GM21360 (cell line): ENCODE measurements around the gene C13orf46.
"Not testable (repeated sequence)": the region's sequence is repeated elsewhere in the genome, so short reads cannot be mapped to it uniquely, and the experiment has no call there.

Experiments used
- ATAC-seq: cut with Tn5 transposase; IDR thresholded peaks from one replicate; pipeline ENCODE4 v1.9.1; 2021; ENCODE audit warnings: mild to moderate bottlenecking, moderate library complexity; ENCODE audit not compliant: unreplicated experiment

Gene C13orf46

DNA sequence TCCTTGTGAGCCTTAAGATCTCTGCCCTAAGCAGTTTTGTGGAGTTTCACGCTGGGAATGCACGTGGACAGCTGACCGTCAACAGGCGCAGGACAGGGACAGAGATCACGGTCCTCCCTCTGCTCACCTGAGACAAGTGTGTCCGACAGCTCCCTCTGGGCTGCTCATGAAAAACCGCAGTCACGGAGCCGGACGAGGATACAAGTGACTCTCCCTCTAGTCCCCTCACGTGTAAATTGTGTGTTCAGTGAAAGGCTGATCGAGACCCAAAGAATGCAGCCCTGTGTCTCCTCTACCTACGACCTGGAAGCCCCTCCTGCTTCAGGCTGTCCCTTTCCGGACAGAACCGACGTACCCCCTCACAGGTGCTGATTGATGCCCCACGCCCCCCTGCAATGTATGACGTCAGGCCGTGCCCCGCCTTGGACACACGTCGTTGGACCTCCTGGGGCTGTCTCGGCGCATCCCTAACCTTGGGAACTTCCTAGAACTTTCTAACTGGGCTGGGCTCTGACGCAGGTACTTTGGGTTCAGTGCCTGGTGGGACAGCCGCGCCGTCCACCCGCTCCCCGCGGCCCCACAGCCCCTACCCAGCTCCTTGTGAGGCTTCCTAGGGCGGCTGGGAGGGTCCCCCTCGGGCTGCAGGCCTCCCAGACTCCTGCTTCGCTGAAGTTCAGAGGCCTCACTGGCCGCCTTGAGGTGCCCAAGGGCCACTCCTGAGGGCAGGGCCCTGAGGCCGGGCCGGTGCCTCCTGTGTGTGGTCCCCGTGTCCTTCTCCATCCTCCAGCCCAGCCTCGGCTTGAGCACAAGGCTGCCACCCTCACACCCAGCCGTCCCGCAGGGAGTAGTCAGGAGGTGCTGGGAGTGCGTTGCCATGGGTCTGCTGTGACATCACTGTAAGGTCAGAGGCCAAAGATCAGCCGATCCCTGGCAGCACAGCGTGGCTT lies at the start of gene C13orf46:
TSS of gene C13orf46 (minus strand) at position 859 of the 947 bp plus-strand sequence. CDS start at position 780, 79 bp downstream.
- ATAC-seq: no peak

DNA sequence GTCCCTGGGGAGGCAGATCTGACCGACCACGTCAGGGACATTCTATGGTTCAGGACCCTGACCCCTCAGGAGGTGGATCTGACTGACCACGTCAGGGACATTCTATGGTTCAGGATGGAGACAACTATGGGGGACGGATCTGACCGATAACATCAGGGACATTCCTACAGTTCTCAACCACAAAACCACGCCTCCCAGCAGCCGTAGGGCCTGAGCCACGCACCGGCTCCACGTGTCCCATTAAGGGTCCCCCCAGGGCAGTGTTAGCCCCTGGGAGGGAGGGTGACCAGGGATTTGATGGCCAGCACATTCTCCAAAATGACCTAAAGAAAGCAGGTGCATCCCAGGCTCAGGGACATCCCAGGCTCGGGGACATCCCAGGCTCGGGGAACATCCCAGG lies 49.0 kb upstream of the C13orf46 start:
- no peak for ATAC-seq

DNA sequence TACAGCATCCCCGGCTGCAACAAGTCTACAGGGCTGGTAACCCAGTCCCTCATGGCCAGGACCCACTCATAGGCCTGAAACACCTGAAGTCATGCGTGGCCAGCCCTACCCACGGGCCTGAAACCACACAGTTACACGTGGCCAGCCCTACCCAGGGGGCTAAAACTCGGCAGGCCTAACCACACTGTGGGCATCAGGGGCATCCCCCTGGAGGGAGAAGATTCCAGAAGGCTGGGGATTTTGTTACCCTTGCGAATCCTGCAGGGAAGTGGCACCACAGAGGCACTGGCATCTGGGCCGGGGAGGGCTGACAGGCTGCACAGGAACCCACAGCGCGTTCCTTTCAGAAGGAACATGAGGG lies 48.4 kb upstream of the C13orf46 start:
- no peak for ATAC-seq

DNA sequence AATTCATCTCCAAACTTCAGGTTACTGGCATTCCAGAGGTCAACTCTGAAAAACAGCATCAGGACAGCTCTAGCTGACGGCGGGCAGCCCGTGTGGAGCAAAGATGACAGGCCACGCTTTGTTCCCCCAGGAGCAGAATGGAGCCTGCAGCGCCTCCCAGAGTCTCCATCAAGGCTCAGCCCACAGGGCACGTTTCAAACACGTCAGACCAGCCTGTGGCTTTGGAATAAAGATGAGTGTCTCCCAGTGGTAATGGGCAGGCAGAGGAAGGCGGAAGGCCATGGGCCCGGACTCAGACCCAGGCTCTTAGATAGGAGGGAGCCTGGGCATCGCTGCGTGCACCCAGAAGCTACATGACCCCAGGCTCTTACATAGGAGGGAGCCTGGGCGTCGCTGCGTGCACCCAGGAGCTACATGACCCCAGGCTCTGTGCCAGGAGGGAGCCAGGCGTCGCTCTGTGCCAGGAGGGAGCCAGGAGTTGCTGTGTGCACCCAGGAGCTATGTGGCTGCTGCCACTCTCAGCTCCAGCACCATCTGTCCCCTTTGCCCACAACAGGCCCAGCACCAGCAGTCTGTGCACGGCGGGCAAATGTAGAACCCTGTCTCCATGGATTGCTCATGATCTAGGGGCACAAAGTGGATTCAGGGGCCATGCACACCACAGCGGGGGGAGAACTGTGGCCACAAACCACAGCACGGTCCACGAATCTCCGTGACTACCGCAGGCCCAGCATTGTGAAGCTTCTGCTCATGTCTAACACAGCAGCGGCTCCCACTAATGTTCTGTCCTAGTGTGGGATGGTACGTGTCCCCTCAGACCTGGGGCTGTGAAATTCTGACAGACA lies 47.8 kb upstream of the C13orf46 start:
- no peak for ATAC-seq

DNA sequence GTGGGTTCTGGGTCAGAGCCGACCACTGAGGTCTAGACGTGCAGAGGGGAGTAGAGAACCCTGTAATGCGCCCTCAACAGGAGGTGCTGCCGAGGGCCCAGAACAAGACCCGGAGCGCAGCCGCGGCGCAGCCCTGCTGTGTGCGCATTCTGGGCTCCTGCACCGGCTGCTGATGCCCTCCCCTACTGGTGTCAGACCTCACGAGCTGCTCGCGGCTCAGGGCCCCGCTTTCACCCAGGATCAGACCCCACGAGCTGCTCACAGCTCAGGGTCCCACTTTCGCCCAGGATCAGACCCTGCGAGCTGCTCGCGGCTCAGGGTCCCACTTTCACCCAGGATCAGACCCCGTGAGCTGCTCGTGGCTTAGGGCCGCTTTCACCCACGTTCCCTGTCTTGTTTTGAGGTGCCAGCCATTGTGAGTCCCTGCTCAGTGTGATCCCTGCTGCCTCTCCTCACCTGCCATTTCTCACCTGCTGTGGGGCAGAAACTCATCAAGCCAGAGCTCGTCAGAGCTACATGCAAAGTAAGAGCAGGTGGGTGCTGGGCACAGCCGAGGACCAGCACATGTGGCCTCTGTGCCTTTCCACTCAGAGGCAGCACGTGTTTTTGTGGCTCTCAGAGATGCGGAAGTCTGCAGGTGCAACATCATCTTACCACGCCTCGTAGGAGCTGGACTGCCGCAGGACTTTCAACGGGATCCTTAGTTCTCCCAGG lies 47.0 kb upstream of the C13orf46 start:
- ATAC-seq: no peak

DNA sequence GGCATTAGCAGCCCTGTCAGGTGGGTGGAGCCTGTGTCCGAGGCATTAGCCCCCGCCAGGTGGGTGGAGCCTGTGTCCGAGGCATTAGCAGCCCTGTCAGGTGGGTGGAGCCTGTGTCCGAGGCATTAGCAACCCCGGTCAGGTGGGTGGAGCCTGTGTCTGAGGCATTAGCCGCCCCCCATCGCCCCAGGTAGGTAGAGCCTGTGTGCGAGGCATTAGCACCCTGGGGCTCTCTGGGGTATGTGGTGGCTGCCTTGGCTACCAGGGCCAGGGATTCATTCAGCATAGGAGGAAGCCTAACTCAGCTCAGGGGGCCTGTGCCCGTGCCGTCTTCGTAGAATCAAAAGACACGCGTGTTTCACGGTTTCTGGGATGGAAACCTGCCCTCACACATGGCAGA lies 46.3 kb upstream of the C13orf46 start:
- ATAC-seq: not testable (repeated sequence)

DNA sequence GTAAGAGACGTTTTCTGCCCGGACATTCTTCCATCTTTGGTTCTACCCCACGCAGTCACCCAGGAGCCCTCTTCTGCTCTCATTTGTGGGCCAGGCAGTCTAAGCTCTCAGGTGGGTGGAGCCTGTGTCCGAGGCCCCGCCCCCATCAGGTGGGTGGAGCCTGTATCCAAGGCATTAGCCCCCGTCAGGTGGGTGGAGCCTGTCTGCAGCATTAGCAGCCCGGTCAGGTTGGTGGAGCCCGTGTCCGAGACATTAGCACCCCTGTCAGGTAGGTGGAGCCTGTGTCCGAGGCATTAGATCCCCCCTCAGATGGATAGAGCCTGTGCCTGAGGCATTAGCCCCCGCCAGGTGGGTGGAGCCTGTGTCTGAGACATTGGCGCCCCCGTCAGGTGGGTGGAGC lies 45.5 kb upstream of the C13orf46 start:
- no peak for ATAC-seq

DNA sequence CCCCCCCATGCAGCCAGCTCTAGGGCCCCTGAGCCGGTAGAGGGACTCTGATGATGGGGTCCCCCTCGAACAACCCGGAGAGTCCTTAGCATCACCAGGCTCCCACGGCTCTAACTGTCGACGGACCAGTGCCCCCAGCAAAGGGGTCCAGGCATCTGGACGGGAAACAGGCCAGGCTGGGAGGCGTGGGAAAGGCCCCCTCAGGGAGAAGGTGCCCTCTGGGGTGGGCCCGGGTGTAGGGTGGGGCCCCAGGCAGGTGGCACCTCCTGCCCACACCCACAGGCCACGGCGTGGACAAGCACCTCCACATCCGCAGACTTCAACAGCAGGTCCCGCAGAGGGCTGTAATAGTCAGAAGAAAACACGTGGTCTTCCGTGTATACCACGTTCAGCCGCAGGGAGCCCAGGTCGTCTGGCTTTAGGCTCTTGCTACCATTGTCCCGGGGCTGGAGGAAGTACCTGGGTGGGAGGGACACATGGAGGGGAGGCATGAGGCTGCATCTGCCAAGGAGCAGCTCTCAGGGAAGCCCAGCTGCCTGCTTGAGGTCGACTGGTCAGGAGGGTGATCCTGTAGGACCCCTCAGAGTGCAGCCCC lies 44.7 kb upstream of the C13orf46 start:
- no peak for ATAC-seq

DNA sequence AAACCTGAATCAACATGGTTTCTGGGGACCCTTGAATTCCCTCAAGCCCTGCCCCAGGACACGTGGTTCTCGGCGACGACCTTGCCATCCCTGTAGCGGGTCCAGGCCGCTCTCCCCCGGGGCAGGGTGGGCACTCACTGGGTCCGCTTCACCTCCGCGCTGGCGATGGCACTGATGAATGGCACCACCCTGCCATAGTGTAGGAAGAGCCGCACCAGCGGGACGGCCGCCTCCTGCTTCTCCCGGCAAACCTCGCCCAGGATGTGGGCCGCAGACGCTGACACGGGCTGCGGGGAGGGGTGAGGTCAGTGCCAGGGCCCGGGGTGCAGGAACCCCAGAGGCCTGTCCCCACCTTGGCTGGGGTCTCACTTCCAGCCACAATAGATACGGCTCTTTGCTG lies 44.1 kb upstream of the C13orf46 start:
- ATAC-seq: no peak

DNA sequence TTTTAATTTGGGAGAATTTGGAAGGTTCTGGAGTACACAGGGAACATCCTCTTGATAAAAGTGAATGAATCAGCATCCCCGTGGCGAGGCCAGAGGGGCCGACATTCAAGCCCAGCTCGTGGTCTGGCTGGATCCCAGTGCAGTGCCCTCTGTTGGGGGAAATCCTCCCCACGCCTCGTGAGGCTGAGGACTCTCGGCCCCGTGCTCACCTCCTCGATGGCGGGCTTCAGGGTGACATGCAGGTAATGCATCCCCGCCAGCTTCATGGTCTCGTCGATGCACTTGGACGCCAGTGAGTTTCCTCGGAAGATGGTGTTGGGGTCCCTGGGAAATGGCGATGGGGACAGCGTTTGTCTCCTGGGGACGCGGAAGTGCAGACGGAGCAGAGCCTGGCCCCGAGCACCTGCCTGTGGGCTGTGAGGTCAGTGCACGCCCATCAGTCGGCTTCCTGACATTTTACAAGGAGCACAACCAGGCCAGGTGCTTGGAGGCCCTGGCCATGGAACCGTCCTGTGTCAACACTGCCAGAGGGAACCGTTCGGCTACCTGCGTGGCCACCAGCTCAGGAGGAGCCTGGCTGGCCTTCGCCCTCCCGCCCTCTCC lies 43.3 kb upstream of the C13orf46 start:
- no peak for ATAC-seq

DNA sequence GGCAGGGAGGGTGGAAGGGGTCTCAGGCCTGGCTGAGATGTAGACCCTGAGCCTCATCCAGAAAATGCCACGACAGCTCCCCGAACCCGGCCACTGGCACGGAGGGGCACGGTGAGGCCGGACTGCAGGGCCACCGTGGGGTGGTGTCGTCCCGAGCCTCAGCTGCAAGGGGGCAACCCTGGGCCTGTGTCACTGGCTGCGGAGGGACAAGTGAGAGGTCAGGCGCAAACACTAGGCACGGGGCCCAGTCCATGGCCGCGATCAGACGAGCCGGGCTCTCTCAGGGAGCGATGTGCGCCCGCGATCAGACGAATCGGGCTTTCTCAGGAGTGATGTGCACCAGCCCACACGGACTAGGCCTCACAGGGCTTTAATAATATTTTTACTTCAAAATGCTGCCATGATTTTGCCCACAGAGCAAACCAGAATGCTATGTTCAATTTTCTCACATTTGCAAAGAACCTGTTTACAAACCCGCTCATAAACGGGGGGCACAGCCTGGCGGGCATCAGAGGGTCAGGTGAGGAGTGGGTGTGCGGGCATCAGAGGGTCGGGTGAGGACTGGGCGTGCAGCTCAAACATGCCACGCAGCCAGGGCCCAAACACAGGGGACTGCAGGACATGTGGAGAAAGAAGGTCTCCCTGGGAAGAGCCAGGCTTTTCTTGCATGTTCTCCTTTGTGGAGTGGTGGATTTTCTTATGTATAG lies 42.6 kb upstream of the C13orf46 start:
- no peak for ATAC-seq

DNA sequence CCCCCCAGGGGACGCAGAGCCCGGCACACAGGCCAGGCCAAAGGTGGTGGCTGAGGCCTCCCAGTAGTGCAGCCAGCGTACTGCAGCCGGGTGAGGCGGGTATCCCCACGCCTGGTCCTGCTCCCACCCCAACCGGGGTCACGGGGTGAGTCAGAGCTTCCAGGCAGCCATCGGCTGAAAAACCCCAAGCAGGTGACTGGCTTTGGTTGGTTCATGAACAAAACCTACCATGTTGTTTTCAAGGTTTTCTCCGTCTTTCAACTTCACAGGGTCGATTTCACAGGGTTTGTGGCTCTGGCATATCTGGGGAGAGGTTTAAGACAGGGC lies 42.1 kb upstream of the C13orf46 start:
- ATAC-seq: no peak

DNA sequence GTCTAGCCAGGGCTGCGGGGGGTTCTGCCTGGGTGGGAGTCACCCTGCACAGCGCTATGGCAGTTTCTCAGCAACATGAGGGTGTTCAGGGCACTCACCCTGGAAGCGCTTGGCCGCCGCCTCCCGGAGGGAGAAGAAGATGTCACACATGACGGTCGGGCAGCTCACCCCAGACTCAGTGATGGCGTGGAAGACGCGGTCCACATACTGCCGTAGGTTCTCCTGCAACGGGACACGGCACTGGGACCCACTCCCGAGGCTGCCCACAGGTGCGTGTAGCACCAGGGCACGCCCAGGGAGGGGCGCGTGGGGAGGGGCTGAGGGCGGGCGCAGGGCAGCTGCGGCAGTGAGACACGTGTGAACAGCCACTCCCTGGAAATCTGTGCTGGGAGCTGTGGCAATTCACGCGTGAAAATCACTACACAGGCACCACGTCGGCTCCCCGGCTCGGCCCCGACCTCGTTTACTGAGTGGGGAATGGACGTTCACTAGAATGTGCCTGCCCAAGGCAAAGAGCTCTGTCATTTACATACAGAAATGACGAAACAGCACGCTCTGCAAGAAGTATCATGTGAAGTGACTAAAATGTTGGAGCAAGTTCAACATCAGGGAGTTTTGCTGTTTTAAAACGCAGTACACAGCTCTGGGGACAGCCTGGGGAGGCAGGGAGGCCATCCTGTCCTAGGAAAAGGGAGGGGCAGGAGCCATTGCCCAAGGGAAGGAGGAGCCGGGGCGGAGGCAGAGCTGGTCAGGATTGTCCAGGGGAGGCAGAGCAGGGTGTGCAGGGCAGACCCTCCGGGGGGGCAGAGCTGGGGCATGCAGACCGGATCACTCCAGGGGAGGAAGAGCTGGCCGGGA lies 41.5 kb upstream of the C13orf46 start:
- no peak for ATAC-seq

DNA sequence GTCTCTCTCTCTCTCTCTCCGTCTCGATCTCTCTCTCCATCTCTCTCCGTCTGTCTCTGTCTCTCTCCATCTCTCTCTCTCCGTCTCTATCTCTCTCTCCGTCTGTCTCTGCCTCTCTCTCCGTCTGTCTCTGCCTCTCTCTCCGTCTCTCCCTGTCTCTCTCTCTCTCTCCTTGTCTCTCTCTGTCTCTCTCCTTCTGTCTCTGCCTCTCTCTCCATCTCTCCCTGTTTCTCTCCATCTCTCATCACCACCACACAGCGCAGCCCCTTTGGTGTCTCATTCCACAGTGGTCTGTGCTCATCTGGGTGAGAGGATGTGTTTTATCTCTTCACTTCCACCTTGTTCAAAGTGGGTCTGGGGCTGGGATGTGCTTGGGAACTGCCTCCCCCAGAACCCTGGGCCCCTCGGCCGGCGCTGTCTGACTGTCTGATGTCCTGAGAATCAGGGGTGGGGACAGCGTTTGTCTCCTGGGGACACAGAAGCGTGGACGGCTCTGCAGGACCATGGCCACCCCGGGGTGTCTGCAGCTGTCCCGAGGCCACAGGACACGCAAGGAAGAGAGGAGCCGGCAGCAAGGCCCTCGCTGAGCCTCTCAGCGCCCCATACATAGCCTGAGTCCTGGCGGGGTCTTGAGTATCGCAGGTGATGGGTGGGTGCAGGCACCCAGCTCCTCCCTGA lies 40.2 kb upstream of the C13orf46 start:
- ATAC-seq: no peak

DNA sequence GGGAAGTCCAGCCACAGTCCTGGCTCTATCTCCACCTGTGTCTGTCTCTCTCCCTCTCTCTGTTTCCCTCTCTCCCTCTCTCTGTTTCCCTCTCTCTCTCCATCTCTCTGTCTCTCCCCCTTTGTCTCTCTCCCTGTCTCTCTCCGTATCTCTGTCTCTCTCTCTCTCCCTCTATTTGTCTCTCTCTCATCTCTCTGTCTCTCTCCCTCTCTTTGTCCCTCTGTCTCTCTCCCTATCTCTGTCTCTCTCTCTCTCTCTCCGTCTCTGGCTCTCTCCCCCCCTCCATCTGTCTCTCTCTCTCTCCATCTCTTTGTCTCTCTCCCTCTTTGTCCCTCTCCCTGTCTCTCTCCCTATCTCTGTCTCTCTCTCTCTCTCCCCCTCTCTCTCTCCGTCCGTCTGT lies 39.5 kb upstream of the C13orf46 start:
- ATAC-seq: no peak

DNA sequence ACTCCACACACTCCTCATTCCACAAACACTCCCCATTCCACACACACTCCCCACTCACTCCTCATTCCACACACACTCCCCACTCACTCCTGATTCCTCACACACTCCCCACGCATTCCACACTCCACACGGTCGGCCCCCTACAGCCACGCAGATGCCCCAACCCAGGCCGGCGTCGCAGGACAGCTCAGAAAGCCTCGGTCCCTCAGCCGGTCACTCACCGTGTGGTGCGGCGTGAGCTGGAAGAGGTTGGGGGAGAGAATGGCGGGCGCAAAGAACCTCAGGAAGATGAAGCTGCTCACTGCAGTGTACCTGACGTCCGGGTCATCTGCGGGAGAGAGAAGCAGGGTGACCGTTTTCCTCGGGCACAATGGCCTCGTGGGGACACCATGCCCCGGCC lies 39.0 kb upstream of the C13orf46 start:
- ATAC-seq: no peak

DNA sequence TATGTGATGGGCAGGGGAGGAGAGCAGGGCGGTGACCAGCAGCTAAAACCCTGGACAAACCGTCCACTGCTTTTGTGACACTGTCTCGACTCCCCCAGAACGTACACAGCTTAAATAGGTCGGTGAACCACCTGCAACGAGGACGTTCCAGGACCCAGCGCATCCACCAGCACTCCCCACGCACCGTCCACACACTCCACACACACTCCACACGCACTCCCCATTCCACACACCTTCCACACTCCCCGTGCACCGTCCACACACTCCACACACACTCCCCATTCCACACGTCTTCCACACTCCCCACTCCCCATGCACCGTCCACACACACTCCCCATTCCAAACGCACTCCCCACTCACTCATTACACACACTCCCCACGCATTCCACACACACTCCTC lies 38.3 kb upstream of the C13orf46 start:
- no peak for ATAC-seq

DNA sequence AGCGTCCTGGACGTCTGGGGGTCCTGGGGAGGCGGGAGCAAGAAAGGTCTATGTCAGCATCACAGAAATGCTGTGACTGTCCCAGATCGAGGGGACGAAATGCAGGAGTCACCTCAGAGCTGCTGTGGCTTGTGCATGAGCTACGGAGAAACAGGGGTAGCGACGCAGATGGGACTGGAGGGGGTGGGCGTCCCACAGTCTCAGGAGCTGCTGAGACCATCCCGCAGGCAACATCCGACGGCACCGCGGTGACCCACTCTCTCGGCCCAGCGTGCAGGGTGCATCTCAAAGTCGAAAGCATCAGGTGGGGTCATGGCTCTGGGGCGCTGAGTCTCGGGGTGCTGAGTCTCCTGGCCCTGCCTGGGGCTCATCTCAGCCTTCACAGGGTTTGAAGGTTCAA lies 37.4 kb upstream of the C13orf46 start:
- ATAC-seq: no peak
